HG02973 (cell line): ENCODE measurements around the gene PLEKHN1.

Experiments
- ATAC-seq: cut with Tn5 transposase; IDR thresholded peaks from one replicate; pipeline ENCODE4 v1.9.1; 2021; ENCODE audit warnings: moderate library complexity; ENCODE audit not compliant: unreplicated experiment

The PLEKHN1 gene, protein sequence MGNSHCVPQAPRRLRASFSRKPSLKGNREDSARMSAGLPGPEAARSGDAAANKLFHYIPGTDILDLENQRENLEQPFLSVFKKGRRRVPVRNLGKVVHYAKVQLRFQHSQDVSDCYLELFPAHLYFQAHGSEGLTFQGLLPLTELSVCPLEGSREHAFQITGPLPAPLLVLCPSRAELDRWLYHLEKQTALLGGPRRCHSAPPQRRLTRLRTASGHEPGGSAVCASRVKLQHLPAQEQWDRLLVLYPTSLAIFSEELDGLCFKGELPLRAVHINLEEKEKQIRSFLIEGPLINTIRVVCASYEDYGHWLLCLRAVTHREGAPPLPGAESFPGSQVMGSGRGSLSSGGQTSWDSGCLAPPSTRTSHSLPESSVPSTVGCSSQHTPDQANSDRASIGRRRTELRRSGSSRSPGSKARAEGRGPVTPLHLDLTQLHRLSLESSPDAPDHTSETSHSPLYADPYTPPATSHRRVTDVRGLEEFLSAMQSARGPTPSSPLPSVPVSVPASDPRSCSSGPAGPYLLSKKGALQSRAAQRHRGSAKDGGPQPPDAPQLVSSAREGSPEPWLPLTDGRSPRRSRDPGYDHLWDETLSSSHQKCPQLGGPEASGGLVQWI

DNA sequence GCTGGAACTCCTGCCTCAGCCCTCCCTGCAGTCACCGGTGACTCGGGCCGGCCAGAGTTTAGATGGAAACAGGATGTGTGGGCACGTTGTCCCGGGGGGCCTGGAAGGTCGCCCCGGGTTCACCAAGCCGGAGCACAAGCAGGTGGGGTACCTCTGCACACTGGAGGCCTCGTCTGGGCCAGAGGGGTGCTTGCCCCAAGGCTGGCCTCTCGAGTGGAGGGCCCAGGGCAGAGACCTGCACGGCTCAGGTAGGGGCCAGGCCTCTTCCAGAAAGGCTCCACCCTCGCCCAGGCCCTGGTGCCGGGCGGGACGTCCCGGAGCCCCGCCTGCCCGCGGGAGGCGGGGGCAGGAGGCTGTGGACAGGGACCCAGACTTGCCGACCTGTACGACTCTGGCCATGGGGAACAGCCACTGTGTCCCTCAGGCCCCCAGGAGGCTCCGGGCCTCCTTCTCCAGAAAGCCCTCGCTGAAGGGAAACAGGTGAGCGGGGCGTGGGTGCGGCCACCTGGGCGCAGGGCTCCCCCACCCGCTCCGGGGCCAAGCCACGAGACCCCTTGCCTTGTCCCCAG lies at the start of gene PLEKHN1:
TSS of gene PLEKHN1 (plus strand) at position 348 of the 569 bp plus-strand sequence. CDS start at position 398, 50 bp downstream.
- no peak for ATAC-seq

DNA sequence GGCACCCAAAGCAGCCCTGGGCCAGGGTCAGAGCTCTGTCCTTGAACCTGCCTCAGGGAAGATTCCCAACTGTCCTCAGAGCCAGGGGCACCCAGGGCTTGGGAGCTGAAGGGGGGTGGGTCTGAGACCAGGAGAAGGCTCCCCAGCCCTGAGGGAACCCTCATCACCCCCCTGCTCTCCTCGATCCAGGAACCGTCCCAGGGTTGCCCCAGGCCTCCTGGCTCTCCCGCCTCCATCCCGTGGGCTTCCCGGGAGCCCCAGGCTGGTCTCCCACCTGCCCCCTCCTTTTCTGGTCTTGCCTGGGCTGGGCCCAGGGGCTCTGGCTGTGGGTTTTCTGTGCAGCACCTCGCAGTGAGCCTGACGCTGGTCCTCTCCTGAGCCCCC lies 49.2 kb upstream of the PLEKHN1 start:
- no peak for ATAC-seq

DNA sequence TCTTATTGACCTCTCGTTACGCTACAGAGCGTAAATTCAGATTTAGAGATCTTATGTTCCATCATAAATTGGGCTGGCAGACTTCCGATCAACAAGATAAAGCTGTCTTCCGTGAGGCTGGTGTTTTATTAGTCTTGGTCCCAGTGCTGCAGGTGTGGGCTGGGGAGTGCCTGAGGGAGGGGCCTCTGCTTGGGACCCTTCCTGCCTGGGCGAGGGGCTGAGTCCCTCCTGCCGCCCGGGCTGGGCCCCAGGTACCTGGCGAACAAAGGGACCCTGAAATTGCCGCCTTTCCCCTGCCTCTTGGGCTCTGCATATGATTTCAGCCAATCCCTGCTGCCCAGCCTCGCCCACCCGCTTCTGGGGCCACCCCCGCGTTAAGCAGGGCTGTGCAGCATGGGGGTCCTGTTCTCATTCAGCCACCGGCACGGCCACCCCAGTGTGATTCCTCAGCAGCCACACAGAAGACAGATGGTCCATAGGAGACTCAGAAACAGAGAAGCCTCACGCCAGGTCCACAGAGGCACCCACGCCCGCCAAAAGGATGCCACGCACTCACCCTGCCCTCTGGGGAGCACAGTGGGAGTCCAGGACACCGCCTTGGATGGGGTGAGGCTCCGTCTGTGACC lies 48.7 kb upstream of the PLEKHN1 start:
- no peak for ATAC-seq

DNA sequence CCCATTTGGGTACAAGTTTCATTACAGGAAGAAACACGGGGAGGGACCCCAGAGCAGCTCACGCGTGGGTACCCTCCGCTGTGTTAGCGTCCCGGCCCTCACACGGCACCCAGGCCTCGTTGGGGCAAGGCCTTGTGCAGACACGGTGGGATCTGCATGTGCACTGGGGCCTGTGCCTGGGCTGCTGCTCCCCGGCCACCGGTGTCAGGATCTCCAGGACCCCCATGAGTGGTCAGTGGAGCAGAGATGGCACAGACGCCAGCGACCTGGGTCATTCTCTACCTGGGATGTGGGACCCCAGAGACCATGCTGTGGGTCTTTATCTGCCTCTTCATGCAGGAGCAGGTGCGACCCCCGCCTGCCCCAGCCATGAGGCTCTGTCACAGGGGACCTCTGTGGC lies 47.9 kb upstream of the PLEKHN1 start:
- ATAC-seq: no peak

DNA sequence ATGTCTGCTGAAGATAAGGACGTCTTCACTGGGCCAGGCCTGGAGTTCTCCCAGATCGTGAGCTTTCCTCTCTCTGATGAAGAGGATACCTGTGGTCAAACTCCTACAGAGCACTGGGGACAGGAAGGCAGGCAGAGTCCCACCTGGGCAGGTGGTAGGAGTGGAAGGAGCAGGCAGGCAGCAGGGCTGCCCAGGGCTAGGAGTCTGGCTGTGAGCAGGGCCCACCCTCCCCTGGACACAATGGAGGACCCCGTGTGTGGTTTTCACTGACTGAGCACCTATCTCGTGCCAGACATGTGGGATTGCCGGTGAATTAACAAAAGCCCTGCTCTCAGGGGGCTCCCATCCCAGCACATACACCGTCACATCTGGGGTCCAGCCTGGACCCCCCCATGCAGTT lies 47.4 kb upstream of the PLEKHN1 start:
- no peak for ATAC-seq

DNA sequence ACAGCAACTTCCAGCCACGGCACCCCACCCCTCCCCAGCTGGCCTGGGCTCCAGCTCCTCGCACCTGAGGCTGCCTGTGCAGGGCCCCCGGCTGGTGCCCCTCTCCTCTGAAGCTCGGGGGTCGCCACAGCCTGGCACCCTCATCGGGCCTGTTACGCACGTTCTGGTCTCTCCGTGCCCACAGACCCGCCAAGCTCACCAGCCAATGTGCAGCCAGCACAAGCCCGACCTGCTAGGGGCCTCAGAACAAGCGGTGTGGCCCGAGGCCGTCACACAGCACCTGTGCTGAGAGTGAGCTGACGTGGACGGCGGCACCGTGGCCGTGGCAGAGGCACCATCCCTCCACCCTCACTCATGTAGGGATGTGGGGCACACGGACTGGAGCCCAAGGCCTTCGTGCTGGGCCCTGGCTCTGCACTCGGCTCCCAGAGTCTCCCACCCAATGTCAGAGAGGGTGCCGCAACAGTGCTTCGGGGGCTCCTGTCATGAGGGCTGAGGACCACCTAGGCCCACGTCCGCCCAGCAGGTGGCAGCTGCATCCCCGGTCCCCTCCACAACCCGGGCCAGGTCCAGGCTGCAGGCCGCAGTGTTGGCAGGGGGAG lies 46.9 kb upstream of the PLEKHN1 start:
- no peak for ATAC-seq

DNA sequence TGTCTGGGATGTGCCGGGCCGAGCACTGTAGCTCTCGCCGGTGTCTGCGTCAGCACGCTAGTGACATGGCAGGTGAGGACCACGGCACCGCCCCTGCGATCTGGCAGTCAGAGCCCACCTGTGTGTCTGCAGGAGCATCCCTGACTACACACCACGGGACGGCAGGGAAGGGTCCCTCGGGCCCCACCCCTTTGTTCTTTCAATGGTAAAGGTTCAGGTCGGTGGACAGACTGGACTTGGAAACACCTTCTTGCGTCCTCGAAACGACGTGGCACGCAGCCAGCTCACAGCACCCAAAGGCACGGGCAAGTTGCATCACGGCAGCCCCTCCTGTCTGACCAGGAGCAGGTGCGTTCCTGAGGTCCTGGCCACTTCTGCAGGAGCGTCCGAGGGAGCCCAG lies 46.3 kb upstream of the PLEKHN1 start:
- no peak for ATAC-seq

DNA sequence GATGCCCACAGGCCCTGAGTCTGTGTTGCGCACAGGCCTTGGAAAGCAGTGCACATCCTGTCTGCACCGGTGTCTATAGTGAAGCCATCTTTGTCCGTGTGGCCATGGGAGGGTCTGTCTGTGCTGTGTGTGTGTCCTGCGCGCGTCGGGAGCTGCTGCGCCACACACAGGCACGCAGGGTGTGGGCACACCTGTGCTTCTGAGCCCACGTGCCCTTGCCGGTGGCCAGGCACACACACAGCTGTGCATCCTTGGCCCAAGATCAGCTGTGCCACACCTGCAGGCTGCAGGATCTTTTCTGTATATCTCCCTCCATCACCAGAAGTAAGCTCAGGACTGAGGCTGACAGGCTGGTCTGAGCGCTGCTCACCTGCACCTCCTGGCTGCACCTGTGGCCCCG lies 45.8 kb upstream of the PLEKHN1 start:
- no peak for ATAC-seq

DNA sequence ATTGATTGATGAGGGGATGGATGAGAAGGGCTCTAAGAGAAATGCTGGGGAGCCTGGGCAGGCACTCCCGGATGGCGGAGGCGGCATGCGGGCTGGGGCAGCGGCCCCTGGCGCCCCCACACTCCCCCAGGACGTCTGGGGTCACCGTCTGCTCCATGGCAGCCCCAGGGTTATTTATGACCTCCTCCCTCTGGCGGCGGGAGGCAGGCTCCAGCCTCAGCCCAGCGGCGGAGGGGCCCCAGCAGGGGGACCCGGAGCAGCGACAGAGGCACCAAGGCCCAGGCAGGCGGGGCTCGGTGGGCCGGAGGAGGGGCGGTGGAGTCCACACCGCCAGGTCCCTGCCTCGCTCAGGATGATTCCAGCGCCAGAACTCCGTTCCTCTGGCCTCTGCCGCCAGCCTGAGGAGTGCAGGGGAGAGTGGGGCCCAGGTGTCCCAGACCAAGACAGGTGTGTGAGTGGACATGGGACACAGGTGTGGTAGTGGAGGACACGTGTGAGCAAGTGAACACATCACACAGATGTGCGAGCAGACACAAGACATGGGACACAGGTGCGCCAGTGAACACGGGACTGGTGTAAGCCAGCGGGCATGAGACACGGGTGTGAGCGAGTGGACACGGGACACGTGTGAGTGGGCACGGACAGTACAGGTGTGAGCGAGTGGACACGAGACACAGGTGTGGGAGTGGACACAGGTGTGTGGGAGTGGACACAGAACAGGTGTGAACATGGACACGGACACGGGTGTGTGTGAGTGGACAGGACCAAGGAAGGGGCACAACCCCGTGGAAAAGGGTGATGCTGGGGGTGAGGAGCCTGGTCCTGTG lies 45.1 kb upstream of the PLEKHN1 start:
- ATAC-seq: no peak

DNA sequence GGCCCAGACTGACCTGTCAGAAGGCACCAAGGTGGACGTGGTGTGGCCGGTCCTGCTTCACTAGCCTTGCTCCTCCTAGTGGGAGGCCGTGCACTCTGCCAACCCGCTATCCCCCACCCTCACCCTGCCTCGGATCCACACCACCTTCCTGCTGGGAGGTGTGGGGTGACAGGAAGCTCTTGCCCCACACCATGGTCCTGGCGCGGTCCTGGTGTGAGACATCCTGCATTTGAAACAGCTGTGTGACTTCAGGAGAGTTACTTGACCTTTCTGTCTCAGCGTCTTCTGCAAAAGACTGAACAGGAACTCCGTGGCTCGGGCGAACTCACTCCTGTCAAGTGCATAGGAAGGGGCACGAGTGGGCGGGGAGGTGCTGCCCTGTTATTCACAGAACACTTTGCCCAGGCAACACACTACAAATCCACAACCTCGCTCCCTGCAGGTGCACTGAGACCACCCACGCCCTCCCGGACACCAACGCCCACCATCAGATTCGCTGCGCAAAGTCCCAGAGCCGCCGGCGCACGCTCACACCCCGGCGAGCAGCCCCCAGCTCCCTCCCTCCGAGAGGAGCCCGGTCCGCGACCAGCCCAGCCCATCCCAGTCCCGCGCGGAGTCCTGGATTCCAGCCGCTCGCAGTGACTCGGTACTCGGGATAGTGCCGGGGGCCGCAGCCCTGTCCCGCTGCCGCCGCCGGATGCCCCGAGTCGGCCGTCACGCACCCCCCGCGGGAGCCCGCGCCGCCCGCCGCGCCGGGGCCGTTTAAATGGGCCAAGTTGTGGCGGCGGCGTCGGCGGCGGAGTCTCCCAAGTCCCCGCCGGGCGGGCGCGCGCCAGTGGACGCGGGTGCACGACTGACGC lies 42.9 kb upstream of the PLEKHN1 start, which contains the start of gene SAMD11:
TSS of gene SAMD11 (plus strand) at position 793 of the 860 bp plus-strand sequence. CDS start 509 bp downstream, outside the sequence.
- no peak for ATAC-seq

DNA sequence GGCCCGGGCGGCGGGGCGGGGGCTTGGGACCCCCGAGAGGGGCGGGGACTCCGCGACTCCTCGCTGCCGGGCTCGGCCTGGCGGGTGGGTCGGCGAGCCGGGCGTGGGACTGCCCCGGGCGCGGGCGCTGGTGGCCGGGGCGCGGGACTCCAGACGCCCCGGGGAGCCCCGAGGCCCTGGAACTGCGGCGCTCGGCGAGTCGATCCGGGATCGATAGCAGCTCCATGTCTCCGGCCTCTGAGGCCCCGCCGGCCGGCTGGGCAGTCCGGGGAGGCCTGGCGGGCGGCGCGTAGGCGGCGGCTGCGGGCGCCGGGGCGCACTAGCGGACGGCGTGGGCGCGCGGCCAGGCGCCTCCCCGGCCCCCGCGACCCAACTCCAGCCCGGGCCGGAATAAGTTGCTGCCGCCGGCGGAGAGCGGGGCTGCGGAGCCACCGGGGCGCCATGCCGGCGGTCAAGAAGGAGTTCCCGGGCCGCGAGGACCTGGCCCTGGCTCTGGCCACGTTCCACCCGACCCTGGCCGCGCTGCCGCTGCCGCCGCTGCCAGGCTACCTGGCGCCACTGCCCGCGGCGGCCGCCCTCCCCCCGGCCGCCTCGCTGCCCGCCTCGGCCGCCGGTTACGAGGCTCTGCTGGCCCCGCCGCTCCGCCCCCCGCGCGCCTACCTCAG lies 42.2 kb upstream of the PLEKHN1 start:
- no peak for ATAC-seq

DNA sequence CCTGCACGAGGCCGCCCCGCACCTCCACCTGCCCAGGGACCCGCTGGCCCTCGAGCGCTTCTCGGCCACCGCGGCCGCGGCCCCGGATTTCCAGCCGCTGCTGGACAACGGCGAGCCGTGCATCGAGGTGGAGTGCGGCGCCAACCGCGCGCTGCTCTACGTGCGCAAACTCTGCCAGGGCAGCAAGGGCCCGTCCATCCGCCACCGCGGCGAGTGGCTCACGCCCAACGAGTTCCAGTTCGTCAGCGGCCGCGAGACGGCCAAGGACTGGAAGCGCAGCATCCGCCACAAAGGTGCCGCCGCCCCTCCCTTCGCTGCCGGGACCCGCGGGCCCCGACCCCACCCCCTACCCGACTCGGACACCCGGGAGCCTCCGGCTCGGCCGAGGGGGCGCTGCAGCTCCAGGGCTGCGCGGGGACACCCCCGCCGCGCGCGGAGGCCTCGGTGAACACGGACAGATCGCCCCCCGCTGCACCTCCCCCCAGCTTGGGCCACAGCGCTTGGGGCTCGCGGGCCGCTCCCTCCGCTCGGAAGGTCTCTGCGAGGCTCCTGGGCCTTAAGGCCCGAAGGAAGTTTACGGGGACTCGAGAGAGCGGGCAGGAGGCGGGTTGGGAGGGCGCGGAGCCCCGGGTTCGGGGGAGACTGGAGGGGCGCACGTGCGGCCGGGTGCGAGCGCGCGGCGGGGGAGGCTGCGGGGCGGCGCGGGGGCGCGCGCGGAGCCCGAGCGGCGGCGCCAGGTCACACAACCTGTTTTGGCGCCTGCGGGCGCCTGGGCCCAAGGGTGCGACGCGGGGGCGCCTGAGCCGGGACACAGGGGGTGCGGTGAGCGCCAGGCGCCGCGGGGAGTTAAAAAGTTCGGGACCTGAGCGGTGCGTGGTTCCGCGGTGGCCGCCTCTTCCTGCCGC lies 41.4 kb upstream of the PLEKHN1 start:
- no peak for ATAC-seq

DNA sequence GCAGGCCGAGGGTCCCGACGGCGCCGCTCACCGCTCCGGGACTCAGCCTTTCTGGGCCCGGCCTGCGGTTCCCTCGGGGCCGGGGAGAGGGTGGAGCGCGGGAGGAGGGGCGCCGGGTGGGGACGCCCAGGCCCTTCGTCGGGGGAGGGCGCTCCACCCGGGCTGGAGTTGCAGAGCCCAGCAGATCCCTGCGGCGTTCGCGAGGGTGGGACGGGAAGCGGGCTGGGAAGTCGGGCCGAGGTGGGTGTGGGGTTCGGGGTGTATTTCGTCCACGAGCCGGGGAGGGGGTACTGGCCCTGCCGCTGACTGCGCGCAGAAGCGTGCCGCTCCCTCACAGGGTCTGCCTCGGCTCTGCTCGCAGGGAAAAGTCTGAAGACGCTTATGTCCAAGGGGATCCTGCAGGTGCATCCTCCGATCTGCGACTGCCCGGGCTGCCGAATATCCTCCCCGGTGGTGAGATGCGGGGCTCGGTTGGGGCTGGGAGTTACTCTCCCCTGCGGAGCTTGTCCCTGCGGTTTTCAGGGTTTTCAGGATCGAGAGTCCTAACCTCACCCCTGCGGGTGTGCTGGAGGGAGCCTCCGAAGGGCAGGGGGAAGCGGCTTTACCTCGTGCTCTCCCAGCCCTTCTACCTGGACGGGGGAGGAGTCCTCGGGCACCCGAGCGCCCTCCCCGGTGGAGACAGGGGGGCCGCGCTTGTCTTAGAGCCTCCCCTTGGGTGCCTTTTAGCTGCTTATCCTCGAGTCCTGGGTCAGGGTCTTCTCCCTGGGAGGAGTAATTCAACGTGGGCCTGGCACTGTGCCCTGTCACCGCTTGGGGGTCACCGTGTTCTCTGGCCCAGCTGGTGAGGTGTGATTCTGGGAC lies 40.5 kb upstream of the PLEKHN1 start:
- ATAC-seq: no peak

DNA sequence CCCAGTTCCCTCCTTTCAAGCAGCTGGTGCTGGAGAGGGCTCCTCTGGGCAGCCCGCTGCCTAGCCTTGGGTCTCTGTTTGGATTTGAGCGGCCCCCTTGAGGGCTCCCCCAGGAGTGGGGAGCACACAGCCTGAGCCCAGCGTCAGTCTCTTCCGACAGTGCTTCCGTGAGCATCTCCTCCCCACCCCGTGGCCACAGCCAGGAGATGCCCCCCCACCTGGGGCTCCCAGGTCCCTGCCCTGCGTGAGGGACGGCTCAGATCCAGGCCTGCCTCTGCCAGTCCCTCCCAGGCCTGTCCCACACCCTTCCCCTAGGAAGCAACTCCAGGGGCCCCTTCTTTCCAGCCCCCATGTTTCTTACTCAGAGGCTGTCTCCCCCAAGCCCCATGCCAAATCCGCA lies 39.0 kb upstream of the PLEKHN1 start:
- ATAC-seq: no peak

DNA sequence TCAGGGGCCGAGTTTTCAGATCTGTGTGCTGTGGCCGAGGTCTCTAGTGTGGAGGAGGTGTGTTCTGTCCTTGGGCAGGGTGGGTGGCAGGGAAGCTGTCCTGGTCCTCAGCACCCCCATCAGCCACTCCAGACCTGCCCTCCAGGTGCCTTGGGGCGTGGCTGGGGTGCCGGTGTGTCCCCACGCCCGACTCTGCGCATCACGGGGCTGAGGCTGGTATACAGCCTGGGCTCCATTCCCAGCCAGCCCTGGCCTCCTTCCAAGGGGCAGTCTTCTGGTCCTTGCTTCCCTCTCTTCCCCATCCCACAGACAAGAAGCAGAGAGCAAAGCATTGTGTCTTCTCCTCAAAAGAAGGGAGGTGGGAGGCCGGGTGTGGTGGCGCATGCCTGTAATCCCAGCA lies 38.5 kb upstream of the PLEKHN1 start:
- ATAC-seq: no peak

DNA sequence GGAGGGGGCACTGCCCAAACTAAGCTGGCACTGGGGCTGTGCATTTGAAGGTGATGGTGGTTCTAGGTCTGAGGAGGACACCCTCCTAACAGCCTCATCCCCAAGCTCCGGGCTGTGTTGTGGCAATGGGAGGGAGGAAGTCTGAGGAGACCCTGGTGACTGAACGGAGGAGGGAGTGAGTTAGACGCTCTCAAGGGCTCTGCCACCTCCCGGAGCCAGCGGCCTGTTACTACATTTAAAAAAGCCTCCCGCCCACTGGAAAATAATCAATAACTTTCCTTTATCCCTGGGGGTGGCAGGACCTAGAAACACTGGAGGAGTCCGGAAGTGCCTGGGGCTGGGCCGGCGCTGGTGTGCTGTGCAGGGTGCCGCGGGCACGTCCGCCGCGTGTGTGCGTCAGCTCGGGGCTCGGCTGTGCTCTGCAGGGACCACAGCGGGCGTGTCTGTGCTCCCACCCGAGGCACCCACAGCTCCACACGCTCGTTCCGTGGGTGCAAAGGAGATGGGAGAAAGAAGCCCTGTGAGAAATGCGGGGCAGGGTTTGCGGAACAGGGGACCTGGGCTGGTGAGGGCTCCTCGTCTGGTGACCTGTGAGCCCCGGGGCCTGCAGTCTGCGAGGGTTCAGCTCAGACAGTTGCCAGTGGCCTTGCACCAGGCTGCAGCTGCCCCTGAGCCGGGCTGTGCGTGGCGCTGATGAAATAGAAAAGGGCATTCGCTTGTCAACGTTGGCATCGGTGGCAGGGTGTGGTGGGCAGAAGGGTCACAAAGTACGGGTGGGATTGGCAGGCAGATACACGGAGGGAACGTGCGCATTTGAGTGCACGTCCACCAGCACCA lies 37.2 kb upstream of the PLEKHN1 start:
- no peak for ATAC-seq
